Measurements from ENCODE around the gene SRSF1. TPM values are rescaled to one million over a fixed set of nuclear protein-coding genes. Genes with fewer than 3 reads are reported as not detected.

The SRSF1 gene
- total RNA-seq, 1 donor from 2014 or later, result 306 TPM

DNA sequence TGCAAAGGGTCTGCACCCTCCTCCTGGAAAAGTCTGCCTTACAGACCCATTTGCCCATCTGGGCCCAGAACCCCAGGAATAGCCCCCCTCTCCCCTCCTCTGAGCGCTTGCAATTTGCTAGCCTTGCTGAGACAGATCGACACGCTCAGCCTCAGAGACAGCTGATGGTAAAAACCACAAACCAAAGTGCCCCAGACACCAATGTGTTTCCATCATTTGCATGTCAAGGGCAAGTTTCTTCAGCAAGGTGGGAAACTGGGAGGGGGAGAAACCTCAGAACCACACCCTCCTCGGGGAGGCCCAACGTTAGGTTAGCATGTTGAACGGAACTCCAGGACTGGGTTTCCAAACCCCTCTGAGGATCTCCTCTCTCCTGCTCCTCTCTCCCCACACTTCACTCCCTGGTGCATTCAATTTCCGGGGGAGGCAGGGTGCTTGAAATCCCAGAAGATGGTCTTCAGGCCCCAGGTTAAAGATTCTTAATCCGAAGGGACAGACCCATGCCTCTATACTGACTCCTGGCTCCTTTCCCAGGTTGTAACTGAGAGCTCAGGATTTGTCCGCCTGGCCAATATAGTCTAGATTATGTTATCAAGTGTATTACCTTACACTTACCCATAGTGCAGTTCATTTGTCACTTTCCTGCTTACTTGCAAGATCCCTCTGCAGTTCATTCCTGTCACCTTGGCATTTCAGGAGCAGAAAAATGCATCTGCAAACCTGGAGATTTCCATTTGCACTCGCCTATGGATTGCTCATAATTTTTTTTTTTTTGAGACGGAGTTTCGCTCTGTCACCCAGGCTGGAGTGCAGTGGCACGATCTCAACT, 50.5 kb downstream of the SRSF1 start:
- no peak for DNase-seq (ENCODE audit: extremely low spot score, unreplicated experiment)
- Mint-ChIP-seq H3K4me1 (ENCODE audit: unreplicated experiment) (peaks cover 42% of the 10 kb centered on the region), H3K9me3 (no peaks in the 10 kb centered on the region), H3K27me3 (peaks cover 3% of the 10 kb centered on the region), H3K36me3 (peaks cover 3% of the 10 kb centered on the region), H3K4me3 (peak overlapping the region; percentile 90), H3K27ac (peak overlapping the region; percentile 77)
- TF ChIP-seq, protein P1, sequence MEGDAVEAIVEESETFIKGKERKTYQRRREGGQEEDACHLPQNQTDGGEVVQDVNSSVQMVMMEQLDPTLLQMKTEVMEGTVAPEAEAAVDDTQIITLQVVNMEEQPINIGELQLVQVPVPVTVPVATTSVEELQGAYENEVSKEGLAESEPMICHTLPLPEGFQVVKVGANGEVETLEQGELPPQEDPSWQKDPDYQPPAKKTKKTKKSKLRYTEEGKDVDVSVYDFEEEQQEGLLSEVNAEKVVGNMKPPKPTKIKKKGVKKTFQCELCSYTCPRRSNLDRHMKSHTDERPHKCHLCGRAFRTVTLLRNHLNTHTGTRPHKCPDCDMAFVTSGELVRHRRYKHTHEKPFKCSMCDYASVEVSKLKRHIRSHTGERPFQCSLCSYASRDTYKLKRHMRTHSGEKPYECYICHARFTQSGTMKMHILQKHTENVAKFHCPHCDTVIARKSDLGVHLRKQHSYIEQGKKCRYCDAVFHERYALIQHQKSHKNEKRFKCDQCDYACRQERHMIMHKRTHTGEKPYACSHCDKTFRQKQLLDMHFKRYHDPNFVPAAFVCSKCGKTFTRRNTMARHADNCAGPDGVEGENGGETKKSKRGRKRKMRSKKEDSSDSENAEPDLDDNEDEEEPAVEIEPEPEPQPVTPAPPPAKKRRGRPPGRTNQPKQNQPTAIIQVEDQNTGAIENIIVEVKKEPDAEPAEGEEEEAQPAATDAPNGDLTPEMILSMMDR (conservative IDR thresholded peaks at IDR 0.05), result no peak

DNA sequence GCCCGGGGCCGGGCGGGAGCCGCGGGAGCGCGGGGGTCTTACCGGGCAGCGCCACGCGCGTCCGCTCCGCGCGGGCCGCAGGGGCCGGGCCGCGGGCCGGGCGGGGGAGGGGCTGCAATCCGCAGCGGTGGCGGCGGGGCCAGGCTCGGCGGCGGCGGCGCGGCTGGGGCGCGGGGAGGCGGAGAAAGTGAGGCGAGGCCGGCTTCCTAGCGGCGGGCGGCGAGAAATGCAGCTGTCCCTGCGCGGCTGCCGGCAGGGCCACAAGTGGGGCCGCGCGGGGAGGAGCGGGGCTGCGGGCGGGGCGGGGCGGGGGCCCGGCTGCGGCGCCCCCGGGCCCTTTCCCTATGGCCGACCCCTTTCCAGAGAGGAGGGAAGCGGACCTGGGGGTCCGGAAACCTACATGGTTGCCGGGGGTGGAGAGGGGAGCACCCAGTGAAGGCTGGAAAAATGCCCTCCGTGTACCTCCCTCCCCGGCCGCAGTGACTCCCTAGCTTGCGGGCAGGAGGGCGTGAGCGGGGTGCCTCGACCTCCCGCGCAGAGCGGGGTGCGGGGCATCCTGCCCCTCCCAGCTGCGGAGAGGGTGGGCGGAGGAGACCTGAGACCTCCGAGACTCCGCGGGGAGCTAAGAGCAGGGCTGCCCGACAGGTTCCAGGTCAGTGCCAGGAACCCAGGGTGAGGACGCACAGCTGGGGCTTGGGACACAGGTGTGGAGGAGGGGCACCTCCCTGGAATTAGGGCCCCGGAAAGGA, 51.7 kb downstream of the SRSF1 start, which contains the start of gene CUEDC1:
Gene CUEDC1, minus strand, starts transcription at position 230 of the 749 bp plus-strand sequence. CDS start 69,848 bp downstream, outside the sequence.
- peaks cover 3% of the 10 kb centered on the region for H3K27me3 Mint-ChIP-seq
- H3K27ac Mint-ChIP-seq, result peak within 1 kb of the TSS; percentile 87
- TF ChIP-seq, protein P1 (conservative IDR thresholded peaks at IDR 0.05), result peak; percentile 69
- no peaks in the 10 kb centered on the region for H3K9me3 Mint-ChIP-seq
- peak; percentile 90 for DNase-seq (ENCODE audit: extremely low spot score, unreplicated experiment)
- peak within 1 kb of the TSS; percentile 90 for H3K4me3 Mint-ChIP-seq
- peaks cover 50% of the 10 kb centered on the region for H3K4me1 Mint-ChIP-seq (ENCODE audit: unreplicated experiment)
- H3K36me3 Mint-ChIP-seq, result peaks cover 3% of the 10 kb centered on the region

DNA sequence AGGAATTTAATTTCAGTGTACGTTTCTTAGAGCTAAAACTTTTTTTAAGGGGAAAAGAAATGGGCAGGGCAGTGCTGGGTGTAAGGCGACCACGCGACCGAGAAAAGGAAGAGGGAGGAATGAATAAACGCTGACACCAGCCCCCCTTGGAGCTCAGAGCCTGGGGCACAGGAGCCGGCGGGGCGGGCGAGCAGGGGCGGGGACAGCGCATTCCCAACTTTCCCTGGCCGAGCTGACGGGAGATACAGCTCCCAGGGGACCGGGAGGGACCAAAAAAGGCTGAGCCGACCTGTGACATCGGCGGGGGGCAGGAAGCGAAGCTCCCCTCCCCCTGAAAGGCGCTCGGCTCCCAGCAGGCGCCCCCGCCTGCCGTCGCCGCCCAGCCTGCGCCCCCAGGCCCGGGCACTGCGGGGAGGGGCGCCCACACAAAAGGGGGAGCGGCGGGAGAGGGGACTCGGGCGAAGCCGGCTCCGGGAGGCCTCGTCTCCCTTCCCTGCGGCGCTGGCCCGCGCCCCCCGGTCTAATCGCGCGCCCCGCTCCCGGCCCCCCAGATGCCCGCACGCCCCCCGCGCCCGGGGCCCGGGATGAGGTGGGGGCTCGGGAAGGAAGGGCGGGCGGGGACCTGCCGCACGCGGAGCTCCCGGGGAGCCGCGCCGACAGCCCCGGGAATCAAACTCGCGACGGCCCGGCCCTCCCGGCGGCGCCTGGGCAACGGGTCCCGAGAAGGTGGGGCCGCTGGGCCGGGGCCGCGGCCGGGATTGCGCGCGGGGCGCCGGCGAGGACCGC, 52.5 kb downstream of the SRSF1 start:
- DNase-seq (ENCODE audit: extremely low spot score, unreplicated experiment), result no peak
- Mint-ChIP-seq H3K4me3 (peak overlapping the region; percentile 90), H3K4me1 (ENCODE audit: unreplicated experiment) (peaks cover 54% of the 10 kb centered on the region), H3K27ac (peak overlapping the region; percentile 87), H3K27me3 (peaks cover 3% of the 10 kb centered on the region), H3K9me3 (no peaks in the 10 kb centered on the region), H3K36me3 (peaks cover 3% of the 10 kb centered on the region)
- TF ChIP-seq, protein P1 (conservative IDR thresholded peaks at IDR 0.05), result no peak

DNA sequence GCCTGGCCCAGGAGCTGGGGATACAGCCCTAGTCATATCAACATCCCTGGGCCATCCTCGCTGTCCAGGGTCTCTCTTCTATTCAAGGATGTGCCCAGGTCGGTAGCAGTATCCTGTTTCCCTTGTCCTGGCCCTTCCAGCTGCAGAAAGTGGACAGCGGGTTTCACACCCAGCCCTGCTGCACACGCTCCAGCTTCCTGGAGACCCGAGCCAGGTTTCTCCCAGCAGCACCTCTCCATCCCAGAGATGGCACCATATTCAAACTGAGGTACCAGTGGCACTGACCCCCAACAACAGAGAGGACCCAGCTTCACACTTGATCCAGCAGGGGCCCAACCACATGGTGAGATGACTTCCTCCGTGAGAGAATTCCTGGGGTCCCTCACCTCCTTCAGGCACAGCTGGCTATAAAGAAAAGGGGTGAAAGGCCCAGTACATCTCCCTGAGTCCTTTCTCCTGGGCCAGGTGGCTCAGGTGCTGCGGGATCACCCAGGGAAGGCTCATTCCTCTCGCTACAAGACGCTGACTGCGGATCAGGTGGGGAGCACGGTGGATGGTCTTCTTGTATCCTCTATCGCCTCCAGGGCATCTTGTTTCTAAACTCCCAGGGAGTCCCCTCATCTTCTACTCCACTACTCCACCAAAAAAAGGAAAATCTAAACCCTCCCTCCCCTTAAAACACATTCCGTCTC, 53.2 kb downstream of the SRSF1 start:
- peaks cover 53% of the 10 kb centered on the region for H3K4me1 Mint-ChIP-seq (ENCODE audit: unreplicated experiment)
- H3K27ac Mint-ChIP-seq, result peak overlapping the region; percentile 87
- H3K27me3 Mint-ChIP-seq, result peaks cover 3% of the 10 kb centered on the region

More for the DNA sequence above, 53.2 kb downstream of the SRSF1 start:
- TF ChIP-seq, protein P1 (conservative IDR thresholded peaks at IDR 0.05), result no peak
- Mint-ChIP-seq H3K9me3 (no peaks in the 10 kb centered on the region), H3K36me3 (peaks cover 3% of the 10 kb centered on the region), H3K4me3 (peak overlapping the region; percentile 90)
- DNase-seq (ENCODE audit: extremely low spot score, unreplicated experiment), result no peak

Other genes with a start within 250 kb of the SRSF1 start
- gene MRPS23, start 157.2 kb downstream of the SRSF1 start, total RNA-seq (ENCODE audit: low replicate concordance), result 35.5 and 46.9 TPM in 2 replicates
- gene CUEDC1, start 51.8 kb downstream of the SRSF1 start, total RNA-seq (ENCODE audit: low replicate concordance), result 29.8 and 31.3 TPM in 2 replicates
- gene VEZF1, start 19.0 kb downstream of the SRSF1 start, total RNA-seq (ENCODE audit: low replicate concordance), result 53.3 and 73.2 TPM in 2 replicates
- 41.6 and 42.5 TPM in 2 replicates for gene DYNLL2, start 76.2 kb upstream of the SRSF1 start, total RNA-seq (ENCODE audit: low replicate concordance)
- gene OR4D1, start 141.1 kb upstream of the SRSF1 start, total RNA-seq (ENCODE audit: low replicate concordance), result not detected in 2 replicates
- not detected in 2 replicates for gene OR4D2, start 159.7 kb upstream of the SRSF1 start, total RNA-seq (ENCODE audit: low replicate concordance)
- not detected in 2 replicates for gene EPX, start 185.5 kb upstream of the SRSF1 start, total RNA-seq (ENCODE audit: low replicate concordance)
- gene MKS1, start 212.0 kb upstream of the SRSF1 start, total RNA-seq (ENCODE audit: low replicate concordance), result 21.9 and 33.2 TPM in 2 replicates
- not detected in 2 replicates for gene LPO, start 231.3 kb upstream of the SRSF1 start, total RNA-seq (ENCODE audit: low replicate concordance)

Data from type B pancreatic cell (in vitro differentiated cells).